SK-N-MC (cell line): ENCODE data around the gene RNF186.

ENCODE experiments used
- EZH2 ChIP-seq: fragments of 200-600 bp; sonication (generic); IDR thresholded peaks from one replicate; pipeline ENCODE4 v1.6.1; 2017; ENCODE audit warnings: antibody characterized with exemption
- POLR2AphosphoS5 ChIP-seq: IDR thresholded peaks from 2 replicates; pipeline ENCODE4 v1.6.1; 2012; ENCODE audit warnings: mild to moderate bottlenecking, low read depth, low read length, borderline replicate concordance

GRCh38 chr1:19844731-19845495 lies 29.8 kb upstream of the RNF186 start:
- TF ChIP-seq EZH2 (no peak), POLR2AphosphoS5 (0 out of 2 replicates have a peak, but pooled peaks have one; percentile 33)
